Measurements from ENCODE around the gene SET.

GRCh38 chr9:128687453-128687852 lies 1.6 kb upstream of the SET start:
- TF ChIP-seq, protein P1, sequence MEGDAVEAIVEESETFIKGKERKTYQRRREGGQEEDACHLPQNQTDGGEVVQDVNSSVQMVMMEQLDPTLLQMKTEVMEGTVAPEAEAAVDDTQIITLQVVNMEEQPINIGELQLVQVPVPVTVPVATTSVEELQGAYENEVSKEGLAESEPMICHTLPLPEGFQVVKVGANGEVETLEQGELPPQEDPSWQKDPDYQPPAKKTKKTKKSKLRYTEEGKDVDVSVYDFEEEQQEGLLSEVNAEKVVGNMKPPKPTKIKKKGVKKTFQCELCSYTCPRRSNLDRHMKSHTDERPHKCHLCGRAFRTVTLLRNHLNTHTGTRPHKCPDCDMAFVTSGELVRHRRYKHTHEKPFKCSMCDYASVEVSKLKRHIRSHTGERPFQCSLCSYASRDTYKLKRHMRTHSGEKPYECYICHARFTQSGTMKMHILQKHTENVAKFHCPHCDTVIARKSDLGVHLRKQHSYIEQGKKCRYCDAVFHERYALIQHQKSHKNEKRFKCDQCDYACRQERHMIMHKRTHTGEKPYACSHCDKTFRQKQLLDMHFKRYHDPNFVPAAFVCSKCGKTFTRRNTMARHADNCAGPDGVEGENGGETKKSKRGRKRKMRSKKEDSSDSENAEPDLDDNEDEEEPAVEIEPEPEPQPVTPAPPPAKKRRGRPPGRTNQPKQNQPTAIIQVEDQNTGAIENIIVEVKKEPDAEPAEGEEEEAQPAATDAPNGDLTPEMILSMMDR (IDR thresholded peaks at IDR 0.05; ENCODE audit: insufficient read depth, low read length, poor library complexity, severe bottlenecking), result no peak
- no peak for TF ChIP-seq EZH2phosphoT487 (conservative IDR thresholded peaks at IDR 0.05; ENCODE audit: low read length)

Data from SU-DHL-6 (cell line).